Dermis blood vessel endothelial cell (primary cell): Measurements from ENCODE around the gene TBXT. TPM values are rescaled to one million over a fixed set of nuclear protein-coding genes. Genes with fewer than 3 reads are reported as not detected.

Source experiments
- DNase-seq: peaks from one replicate; pipeline ENCODE4 v3.0.0; 2010
- total RNA-seq: library from RNA; depleted of rRNA; stranded (reverse); fragments of >200 nt; gene quantifications from 2 replicates; pipeline ENCODE4 v1.2.3, GENCODE V29; 2014

The TBXT gene
- total RNA-seq, 1 donor from 2014 or later: not detected

DNA sequence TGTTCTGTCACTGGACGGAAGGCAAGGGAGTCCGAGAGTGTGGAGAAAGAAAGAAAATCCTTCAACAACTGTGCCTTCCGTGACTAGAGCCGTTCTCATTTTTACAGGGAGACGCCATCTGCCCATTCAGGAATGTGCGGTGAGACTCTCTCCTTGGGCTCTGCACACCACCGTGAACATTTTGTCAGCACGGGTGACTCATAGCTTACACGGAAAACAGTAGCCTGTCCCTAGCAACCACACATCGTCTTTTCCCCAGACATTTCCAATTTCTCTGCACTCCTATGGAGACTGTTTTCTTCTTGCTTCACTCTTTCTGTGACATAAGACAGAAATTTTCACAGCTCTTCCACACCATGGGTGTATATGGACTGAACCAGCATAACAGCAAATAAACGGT, 55.1 kb downstream of the TBXT start:
- DNase-seq: no peak

DNA sequence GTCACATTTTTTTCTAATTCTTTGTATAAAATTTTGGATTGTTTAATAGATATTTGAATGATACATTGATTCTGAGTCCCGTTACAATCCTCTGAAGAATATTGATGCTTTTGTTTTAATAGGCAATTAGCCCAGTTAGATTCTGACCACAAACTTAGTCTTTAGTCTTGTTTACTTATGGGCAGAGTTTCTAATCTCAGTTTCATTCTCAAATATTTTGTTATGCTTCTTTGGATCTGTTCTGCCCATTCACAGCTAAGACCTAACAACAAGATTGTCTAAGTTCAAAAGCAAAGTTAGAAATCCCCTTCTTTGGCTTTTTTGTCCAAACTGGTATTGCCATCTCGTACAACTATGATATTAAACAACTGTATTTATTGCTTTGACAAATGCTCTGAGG, 58.0 kb downstream of the TBXT start:
- no peak for DNase-seq

Other genes with a start within 250 kb of the TBXT start
- gene PRR18, start 140.5 kb upstream of the TBXT start, total RNA-seq: not detected in 2 replicates
- 18.1 and 31.8 TPM in 2 replicates for gene SFT2D1, start 174.7 kb upstream of the TBXT start, total RNA-seq
- gene MPC1, start 215.1 kb upstream of the TBXT start, total RNA-seq: 15.1 and 19.0 TPM in 2 replicates